PC-3 (cell line): Measurements from ENCODE around the gene ISM1. TPM values are rescaled to one million over a fixed set of nuclear protein-coding genes. Genes with fewer than 3 reads are reported as not detected.

Experiments
- ATAC-seq: fragments of 200-7000 bp; cut with Tn5 transposase; 2 replicates; pipeline ENCODE4 v1.9.1; 2020; ENCODE audit warnings: mild to moderate bottlenecking, moderate library complexity
- BruUV-seq: library from RNA; stranded (reverse); fragments of 400-500 nt; replicated peaks from 2 replicates; lab custom pipeline; 2021; lab: Mats Ljungman, UMichigan
- CTCF ChIA-PET: fragments of 300-600 bp; sonication (Branson Sonifier 250); formaldehyde crosslinking; loops from one replicate; lab custom pipeline; 2022; ENCODE audit warnings: antibody characterized with exemption; lab: Charles Lee
- POLR2A ChIA-PET: fragments of 300-600 bp; sonication (Branson Sonifier 250); formaldehyde crosslinking; loops from one replicate; lab custom pipeline; 2022; ENCODE audit warnings: antibody characterized with exemption; ENCODE audit not compliant: unreplicated experiment; lab: Charles Lee
- DNase-seq: peaks from one replicate; pipeline ENCODE4 v3.0.0-alpha.2; 2015
- H2AFZ ChIP-seq: fragments of 300-600 bp; sonication (generic); 2 replicates; pipeline ENCODE4 v1.6.0; 2016; ENCODE audit warnings: antibody characterized with exemption, low read length
- H3F3A ChIP-seq: fragments of 300-600 bp; sonication (generic); one replicate; pipeline ENCODE4 v1.6.0; 2017; ENCODE audit warnings: antibody characterized with exemption, low read length, control low read depth, mild to moderate bottlenecking; ENCODE audit not compliant: unreplicated experiment
- H3K27ac ChIP-seq: fragments of 300-600 bp; sonication (generic); 2 replicates; pipeline ENCODE4 v1.5.1; 2016; ENCODE audit warnings: mild to moderate bottlenecking, low read length
- H3K27me3 ChIP-seq: fragments of 300-600 bp; sonication (generic); 2 replicates; pipeline ENCODE4 v1.6.1; 2016; ENCODE audit warnings: low read length, mixed read lengths
- H3K36me3 ChIP-seq: fragments of 300-600 bp; sonication (generic); 2 replicates; pipeline ENCODE4 v1.6.1; 2016; ENCODE audit warnings: low read depth, mixed run types, low read length, mixed read lengths
- H3K4me1 ChIP-seq: fragments of 300-600 bp; sonication (generic); 2 replicates; pipeline ENCODE4 v1.5.1; 2016; ENCODE audit warnings: low read length; ENCODE audit not compliant: insufficient read depth
- H3K4me2 ChIP-seq: fragments of 300-600 bp; sonication (generic); 2 replicates; pipeline ENCODE4 v1.6.0; 2016; ENCODE audit warnings: low read length
- H3K4me3 ChIP-seq: fragments of 300-600 bp; sonication (generic); 2 replicates; pipeline ENCODE4 v1.5.1; 2016; ENCODE audit warnings: mild to moderate bottlenecking, low read length, mixed read lengths
- H3K79me2 ChIP-seq: fragments of 300-600 bp; sonication (generic); 2 replicates; pipeline ENCODE4 v1.6.1; 2017; ENCODE audit warnings: low read length, mixed read lengths
- H3K9ac ChIP-seq: fragments of 300-600 bp; sonication (generic); 2 replicates; pipeline ENCODE4 v1.6.0; 2016; ENCODE audit warnings: mild to moderate bottlenecking, low read length
- H3K9me2 ChIP-seq: fragments of 300-600 bp; sonication (generic); replicated peaks from 2 replicates; pipeline ENCODE4 v1.6.1; 2016; ENCODE audit warnings: mixed run types, low read length, mixed read lengths
- H3K9me3 ChIP-seq: fragments of 300-600 bp; sonication (generic); 2 replicates; pipeline ENCODE4 v1.6.1; 2016; ENCODE audit warnings: low read length, mixed read lengths
- H4K20me1 ChIP-seq: fragments of 300-600 bp; sonication (generic); 2 replicates; pipeline ENCODE4 v1.6.1; 2016; ENCODE audit warnings: low read length, mixed read lengths
- CTCF ChIP-seq: fragments of 300-600 bp; sonication (generic); conservative IDR thresholded peaks from 2 replicates; pipeline ENCODE4 v1.5.1; 2017; ENCODE audit warnings: antibody characterized with exemption, low read depth, mild to moderate bottlenecking, low read length
- EZH2 ChIP-seq: fragments of 300-600 bp; sonication (generic); IDR thresholded peaks from one replicate; pipeline ENCODE4 v1.6.1; 2017; ENCODE audit warnings: antibody characterized with exemption, mild to moderate bottlenecking, low read length; ENCODE audit not compliant: unreplicated experiment
- EZH2phosphoT487 ChIP-seq: fragments of 300-600 bp; sonication (generic); IDR thresholded peaks from 2 replicates; pipeline ENCODE4 v1.6.1; 2018; ENCODE audit warnings: mild to moderate bottlenecking, antibody characterized with exemption, low read length, borderline replicate concordance
- intact Hi-C: fragments of 100-400 bp; cut with micrococcal nuclease; formaldehyde crosslinking; loops from 2 replicates; pipeline ENCODE4 v1.9.0; 2023
- total RNA-seq: library from RNA; depleted of rRNA; stranded (reverse); fragments of >200 nt; gene quantifications from 2 replicates; pipeline ENCODE4 v1.2.3, GENCODE V29; 2014

The ISM1 gene
- total RNA-seq, 1 experiment from 2014 or later = not detected

DNA sequence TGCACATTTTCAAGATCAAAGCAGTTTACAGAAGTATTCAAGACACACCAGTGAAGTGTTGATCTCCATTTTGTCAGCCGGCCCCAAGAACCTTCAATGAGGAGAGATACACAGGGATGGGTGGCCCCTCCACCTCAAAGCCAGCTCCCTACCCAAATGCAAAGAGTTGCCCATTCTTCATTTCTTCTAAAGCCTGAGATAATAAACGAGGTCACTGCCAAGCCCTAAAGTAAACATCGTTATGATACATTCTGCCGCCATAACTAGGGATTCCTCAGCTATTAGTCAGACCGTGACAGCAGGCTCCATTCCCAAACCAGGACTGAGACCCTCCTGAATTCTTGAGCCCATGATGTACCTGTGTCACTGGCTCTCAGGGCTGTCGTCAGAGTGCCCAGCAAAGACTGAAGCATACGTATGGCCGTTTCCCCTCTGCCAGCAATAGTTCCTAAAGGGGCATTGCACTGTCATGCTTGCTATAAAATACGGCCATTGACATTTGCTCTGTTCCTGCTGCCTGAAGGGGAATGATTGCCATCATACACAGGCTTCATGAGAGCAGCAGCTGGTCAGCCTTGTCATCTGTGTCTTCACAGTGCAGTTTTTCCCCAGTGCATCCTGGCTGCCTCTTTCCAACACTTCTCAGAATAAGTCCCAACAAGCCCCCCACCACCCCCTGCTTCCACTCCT, 41.7 kb downstream of the ISM1 start:
- no peak overlapping the region for H3K27ac ChIP-seq
- intact Hi-C loops = loop anchor here (1.0 kb wide), 1 partner anchor 144 kb away; no protein-coding TSS in a partner anchor
- H3K9ac ChIP-seq = no peak overlapping the region
- no peaks in the 10 kb centered on the region for H3K9me3 ChIP-seq
- H3K4me2 ChIP-seq = peak overlapping the region; percentile 45
- no peaks in the 10 kb centered on the region for H3K36me3 ChIP-seq
- ChIA-PET CTCF (interaction anchor here (0.5 to 1.1 kb wide), 3 partner anchors 85 to 293 kb away, joined by 3 to 4 read pairs (median 3); no protein-coding TSS in a partner anchor), POLR2A (no interaction called here)
- no peak for TF ChIP-seq CTCF
- no peak for TF ChIP-seq EZH2
- no peak for TF ChIP-seq EZH2phosphoT487
- DNase-seq = peak; percentile 80
- no peaks in the 10 kb centered on the region for H3F3A ChIP-seq
- no peaks in the 10 kb centered on the region for H4K20me1 ChIP-seq
- BruUV-seq = no TSS peak
- H3K27me3 ChIP-seq = peaks cover 21% of the 10 kb centered on the region
- no peaks in the 10 kb centered on the region for H3K79me2 ChIP-seq
- peaks cover 15% of the 10 kb centered on the region for H3K4me1 ChIP-seq
- peak; percentile 80 for ATAC-seq
- no peak overlapping the region for H3K4me3 ChIP-seq
- peak overlapping the region; percentile 20; the same call in 1 of the 2 replicates for H2AFZ ChIP-seq
- no peaks in the 10 kb centered on the region for H3K9me2 ChIP-seq

DNA sequence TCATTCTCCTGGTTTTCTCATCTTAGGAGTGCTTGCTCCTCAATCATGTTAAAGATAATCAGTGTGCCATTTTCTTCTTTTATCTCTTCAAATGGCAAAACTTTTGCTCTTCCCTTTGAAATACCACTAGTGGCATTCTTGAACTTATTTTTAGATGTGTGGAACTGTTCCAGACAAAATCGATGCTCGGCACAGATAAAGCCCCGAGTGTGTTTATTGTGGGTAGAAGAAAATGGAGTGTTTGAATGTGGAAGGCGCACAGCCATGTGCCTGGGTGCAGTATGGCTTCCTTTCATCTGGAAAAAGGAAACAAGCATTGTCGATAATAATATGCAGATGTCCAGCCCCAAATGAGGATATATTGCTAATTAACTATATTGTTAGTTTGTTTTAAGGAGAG, 42.4 kb downstream of the ISM1 start:
- Histone ChIP-seq H3K4me2 (no peak overlapping the region), H3K9me2 (no peaks in the 10 kb centered on the region), H3K4me1 (peaks cover 15% of the 10 kb centered on the region), H3K4me3 (no peak overlapping the region), H3K79me2 (no peaks in the 10 kb centered on the region), H3K36me3 (no peaks in the 10 kb centered on the region), H3K27ac (no peak overlapping the region), H4K20me1 (no peaks in the 10 kb centered on the region), H3K9me3 (no peaks in the 10 kb centered on the region), H3K9ac (no peak overlapping the region), H2AFZ (no peak overlapping the region), H3K27me3 (peaks cover 27% of the 10 kb centered on the region), H3F3A (no peaks in the 10 kb centered on the region)
- intact Hi-C loops = no loop called here
- ChIA-PET POLR2A (no interaction called here), CTCF (no interaction called here)
- TF ChIP-seq EZH2phosphoT487 = no peak
- no peak for TF ChIP-seq CTCF
- TF ChIP-seq EZH2 = no peak
- DNase-seq (no peak), ATAC-seq (no peak)
- BruUV-seq = no TSS peak

- no peak for TF ChIP-seq EZH2phosphoT487
- no peak for TF ChIP-seq EZH2
- no peak for TF ChIP-seq CTCF
- Histone ChIP-seq H3K4me2 (no peak overlapping the region), H3F3A (no peaks in the 10 kb centered on the region), H3K36me3 (no peaks in the 10 kb centered on the region), H3K4me3 (no peak overlapping the region), H3K9ac (no peak overlapping the region), H3K9me3 (no peaks in the 10 kb centered on the region), H3K9me2 (no peaks in the 10 kb centered on the region), H3K79me2 (no peaks in the 10 kb centered on the region), H3K27ac (no peak overlapping the region), H3K27me3 (peaks cover 41% of the 10 kb centered on the region), H2AFZ (no peak overlapping the region), H4K20me1 (no peaks in the 10 kb centered on the region), H3K4me1 (peaks cover 15% of the 10 kb centered on the region)
- intact Hi-C loops = no loop called here
- DNase-seq (no peak), ATAC-seq (no peak)
- no TSS peak for BruUV-seq
- CTCF ChIA-PET = no interaction called here
- POLR2A ChIA-PET = interaction anchor here (0.6 kb wide), 1 partner anchor 13 kb away, joined by 3 read pairs; no protein-coding TSS in a partner anchor
Measured at GRCh38 chr20:13264907-13265306, 43.8 kb downstream of the ISM1 start.
